Measurements from ENCODE around the gene CDCA7. TPM values are rescaled to one million over a fixed set of nuclear protein-coding genes. Genes with fewer than 3 reads are reported as not detected.
"Not testable (repeated sequence)": the region's sequence is repeated elsewhere in the genome, so short reads cannot be mapped to it uniquely, and the experiment has no call there.

CDCA7 gene
- total RNA-seq, 1 experiment from 2014 or later, result 19.7 TPM

DNA sequence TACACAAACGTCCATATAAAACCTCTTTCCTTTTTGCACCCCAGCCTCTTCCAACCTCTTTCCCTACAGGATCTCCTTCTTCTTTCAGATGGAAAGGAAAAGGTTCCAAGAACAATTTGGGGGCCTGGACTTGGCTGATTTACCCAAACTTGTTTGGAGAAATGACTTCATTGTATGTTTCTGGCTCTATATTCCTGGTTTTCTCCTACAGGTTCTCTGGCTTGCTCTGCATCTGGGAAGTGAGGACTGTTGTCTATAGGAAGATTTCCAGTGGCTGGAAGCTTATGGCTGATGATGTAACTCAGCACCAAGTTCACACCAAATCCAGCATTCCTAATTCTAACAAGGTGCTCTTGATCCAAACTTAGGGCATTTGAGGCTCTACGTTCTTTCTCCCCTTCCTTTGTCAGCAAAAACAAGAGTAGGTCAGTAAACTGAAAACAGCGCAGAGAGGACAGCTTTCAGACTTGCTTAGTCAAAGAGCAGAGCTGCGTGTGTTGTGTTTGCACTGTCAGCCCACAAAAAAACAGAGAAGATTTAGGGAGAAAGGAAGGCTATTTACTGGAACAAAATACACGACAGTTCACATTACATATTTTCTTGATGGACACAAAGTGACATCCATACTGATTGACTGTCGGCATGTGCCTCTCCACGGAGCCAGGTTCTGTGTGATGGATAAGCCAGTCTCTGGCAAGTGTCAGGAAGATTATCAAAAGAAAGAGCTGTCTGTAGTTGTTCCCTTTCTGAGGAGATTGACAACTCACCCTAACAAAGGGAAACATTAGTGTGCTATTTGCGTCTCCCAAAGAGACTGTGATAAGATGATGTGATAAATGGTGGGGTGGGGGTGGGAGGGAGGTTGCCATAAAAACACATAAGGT is 39.7 kb downstream of the CDCA7 start:
- DNase-seq (ENCODE audit: low read depth, low spot score), result no peak
- in situ Hi-C loops (cut with HindIII; ENCODE audit: low pct_unique_long_range_greater_than_20kb, low sequenced_read_pairs), result no loop called here

GRCh38 chr2:173395567-173396351 is 41.1 kb downstream of the CDCA7 start:
- in situ Hi-C loops (cut with HindIII; ENCODE audit: low pct_unique_long_range_greater_than_20kb, low sequenced_read_pairs), result no loop called here
- no peak for DNase-seq (ENCODE audit: low read depth, low spot score)

DNA sequence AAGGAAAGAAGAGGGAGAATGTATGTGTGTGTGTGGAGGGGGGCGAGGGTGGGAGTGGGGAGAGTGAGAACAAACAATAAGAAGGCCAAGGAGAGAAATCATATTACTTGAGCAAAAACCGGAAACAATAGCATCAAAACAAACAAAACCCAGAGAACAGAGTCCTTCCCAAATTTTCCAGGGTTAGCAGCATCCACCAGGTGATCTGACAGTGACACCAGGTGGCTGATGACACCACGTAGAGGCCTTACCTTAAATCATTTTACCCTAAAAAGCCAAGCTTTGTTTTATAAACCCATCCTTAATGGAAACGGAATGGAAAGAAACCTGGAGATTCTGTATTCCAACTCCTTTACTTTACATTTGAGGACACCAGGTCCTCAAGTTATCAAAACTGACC is 42.9 kb downstream of the CDCA7 start:
- in situ Hi-C loops (cut with HindIII; ENCODE audit: low pct_unique_long_range_greater_than_20kb, low sequenced_read_pairs), result no loop called here
- DNase-seq (ENCODE audit: low read depth, low spot score), result no peak

DNA sequence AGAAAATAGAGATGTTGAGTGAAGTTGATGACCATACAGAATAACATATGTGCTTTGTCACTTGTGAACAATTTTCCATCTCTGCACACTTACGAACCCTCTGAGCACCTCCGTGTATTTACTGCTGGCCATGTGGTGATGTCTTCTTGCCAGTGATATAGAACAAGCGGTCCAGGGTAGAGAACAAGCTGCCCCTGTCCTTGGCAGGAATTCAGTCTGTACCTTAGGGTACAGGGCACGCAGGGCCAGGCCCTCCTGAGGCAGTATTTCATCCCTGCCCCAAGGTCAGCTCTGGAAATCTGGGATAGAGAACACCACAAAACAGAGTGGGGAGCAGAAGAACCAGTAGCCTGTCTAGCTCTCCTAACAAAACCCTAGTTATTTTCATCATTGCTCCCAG is 44.6 kb downstream of the CDCA7 start:
- no peak for DNase-seq (ENCODE audit: low read depth, low spot score)
- in situ Hi-C loops (cut with HindIII; ENCODE audit: low pct_unique_long_range_greater_than_20kb, low sequenced_read_pairs), result no loop called here

GRCh38 chr2:173400760-173401159 is 46.1 kb downstream of the CDCA7 start:
- peak; percentile 68 for DNase-seq (ENCODE audit: low read depth, low spot score)
- in situ Hi-C loops (cut with HindIII; ENCODE audit: low pct_unique_long_range_greater_than_20kb, low sequenced_read_pairs), result no loop called here

GRCh38 chr2:173401716-173402326 is 47.1 kb downstream of the CDCA7 start:
- peak; percentile 13 for DNase-seq (ENCODE audit: low read depth, low spot score)
- in situ Hi-C loops (cut with HindIII; ENCODE audit: low pct_unique_long_range_greater_than_20kb, low sequenced_read_pairs), result no loop called here

DNA sequence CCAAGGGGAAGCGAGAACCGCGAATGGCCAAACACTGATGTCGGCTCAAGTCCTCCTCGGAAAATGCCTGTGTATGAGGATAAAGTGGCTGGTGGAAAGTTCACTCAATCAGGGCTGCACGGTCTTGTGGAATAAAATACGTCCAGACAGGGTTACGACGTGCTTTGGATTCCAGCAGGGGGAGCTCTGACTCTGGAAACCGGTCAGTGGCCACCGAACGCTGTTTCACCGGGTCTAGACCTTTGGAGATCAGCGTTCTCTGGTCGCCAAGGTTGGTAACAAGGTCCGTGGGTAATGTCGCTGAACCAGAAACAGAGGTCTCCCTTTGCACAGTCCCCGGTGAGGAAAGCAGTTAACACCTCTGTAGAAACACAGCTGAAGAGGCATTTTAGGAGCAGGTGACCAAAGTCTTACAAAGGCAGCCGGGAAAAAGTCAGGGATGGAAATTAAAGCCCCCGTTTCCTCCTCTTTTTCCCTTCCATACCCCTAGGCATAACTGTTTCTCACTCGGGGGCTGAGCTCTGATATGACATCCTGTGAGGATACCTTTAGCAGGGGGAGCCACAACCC is 47.8 kb downstream of the CDCA7 start:
- peak; percentile 86 for DNase-seq (ENCODE audit: low read depth, low spot score)
- in situ Hi-C loops (cut with HindIII; ENCODE audit: low pct_unique_long_range_greater_than_20kb, low sequenced_read_pairs), result no loop called here

- in situ Hi-C loops (cut with HindIII; ENCODE audit: low pct_unique_long_range_greater_than_20kb, low sequenced_read_pairs), result no loop called here
Observed at GRCh38 chr2:173404841-173405750, 50.4 kb downstream of the CDCA7 start.

DNA sequence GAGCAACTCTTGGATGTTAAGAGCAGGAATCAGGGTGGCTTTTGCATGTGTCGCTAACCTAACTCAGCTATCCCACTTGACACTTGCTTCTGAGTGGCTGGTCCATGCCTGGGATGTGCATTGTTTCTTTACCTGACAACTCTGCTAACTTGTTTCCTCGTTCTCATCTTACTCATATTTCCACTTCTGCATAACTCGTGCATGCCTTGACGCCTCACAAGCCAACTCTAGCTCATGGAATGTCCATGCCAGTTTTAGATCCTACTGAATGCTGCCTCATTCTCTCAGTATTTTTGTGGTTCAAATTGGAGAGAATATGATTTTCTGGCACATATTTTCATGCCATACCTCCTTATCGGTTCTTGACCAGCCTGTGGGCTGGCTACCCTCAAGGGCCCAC is 52.5 kb downstream of the CDCA7 start:
- no peak for DNase-seq (ENCODE audit: low read depth, low spot score)
- in situ Hi-C loops (cut with HindIII; ENCODE audit: low pct_unique_long_range_greater_than_20kb, low sequenced_read_pairs), result no loop called here

More at GRCh38 chr2:173404841-173405750, 50.4 kb downstream of the CDCA7 start:
- no peak for DNase-seq (ENCODE audit: low read depth, low spot score)

GRCh38 chr2:173407646-173408045 is 53.0 kb downstream of the CDCA7 start:
- in situ Hi-C loops (cut with HindIII; ENCODE audit: low pct_unique_long_range_greater_than_20kb, low sequenced_read_pairs), result no loop called here
- no peak for DNase-seq (ENCODE audit: low read depth, low spot score)

GRCh38 chr2:173410579-173410978 is 55.9 kb downstream of the CDCA7 start:
- no peak for DNase-seq (ENCODE audit: low read depth, low spot score)
- in situ Hi-C loops (cut with HindIII; ENCODE audit: low pct_unique_long_range_greater_than_20kb, low sequenced_read_pairs), result no loop called here

- in situ Hi-C loops (cut with HindIII; ENCODE audit: low pct_unique_long_range_greater_than_20kb, low sequenced_read_pairs), result no loop called here
- no peak for DNase-seq (ENCODE audit: low read depth, low spot score)
Observed at GRCh38 chr2:173412628-173413027, 58.0 kb downstream of the CDCA7 start.

- peak; percentile 43 for DNase-seq (ENCODE audit: low read depth, low spot score)
Observed at GRCh38 chr2:173414823-173415322, 60.2 kb downstream of the CDCA7 start.

DNA sequence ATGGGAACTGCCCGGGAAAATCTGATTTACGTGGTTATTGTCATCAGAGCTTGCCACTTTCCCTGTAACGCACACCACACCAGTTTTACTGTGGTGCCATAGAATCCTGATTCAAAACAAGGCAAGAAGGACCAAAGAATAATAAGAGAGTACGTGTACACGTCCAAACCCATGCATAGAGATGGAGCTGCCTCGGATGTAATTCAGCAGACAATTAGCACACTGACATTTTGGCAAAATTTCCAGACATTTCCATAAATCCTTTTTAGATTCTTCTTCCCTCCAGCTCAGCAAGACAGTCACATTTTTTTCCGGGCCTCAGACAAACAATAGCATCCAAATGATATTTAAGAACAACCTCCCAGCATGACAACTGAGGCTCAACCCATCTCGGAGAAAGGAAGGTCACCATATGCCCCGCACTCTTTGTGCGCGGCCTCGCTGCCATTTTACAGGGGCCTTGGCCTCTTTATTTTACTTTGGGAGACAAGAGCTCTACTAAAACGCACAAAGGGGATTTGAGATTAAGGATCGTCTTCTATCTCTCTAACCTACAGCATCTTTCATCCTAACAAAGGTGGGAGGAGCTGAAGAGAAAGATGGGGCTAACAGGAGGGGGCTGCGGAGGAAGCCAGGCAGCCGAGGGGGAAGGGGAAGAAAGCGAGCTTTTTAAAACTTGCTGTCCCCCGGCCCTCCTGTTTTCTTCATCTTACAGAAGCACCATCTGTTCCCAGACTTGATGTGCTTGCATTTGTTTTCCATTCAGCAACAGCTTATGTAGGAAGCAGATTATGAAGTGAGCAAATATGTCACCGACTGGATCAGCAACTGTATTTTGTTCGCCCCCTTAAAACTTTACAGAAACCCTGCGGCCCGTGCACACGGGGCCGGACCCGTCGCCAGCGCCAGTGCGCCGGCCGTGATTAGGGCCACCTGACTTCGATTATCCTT is 61.0 kb downstream of the CDCA7 start:
- in situ Hi-C loops (cut with HindIII; ENCODE audit: low pct_unique_long_range_greater_than_20kb, low sequenced_read_pairs), result no loop called here
- DNase-seq (ENCODE audit: low read depth, low spot score), result no peak

More at GRCh38 chr2:173414823-173415322, 60.2 kb downstream of the CDCA7 start:
- in situ Hi-C loops (cut with HindIII; ENCODE audit: low pct_unique_long_range_greater_than_20kb, low sequenced_read_pairs), result no loop called here

DNA sequence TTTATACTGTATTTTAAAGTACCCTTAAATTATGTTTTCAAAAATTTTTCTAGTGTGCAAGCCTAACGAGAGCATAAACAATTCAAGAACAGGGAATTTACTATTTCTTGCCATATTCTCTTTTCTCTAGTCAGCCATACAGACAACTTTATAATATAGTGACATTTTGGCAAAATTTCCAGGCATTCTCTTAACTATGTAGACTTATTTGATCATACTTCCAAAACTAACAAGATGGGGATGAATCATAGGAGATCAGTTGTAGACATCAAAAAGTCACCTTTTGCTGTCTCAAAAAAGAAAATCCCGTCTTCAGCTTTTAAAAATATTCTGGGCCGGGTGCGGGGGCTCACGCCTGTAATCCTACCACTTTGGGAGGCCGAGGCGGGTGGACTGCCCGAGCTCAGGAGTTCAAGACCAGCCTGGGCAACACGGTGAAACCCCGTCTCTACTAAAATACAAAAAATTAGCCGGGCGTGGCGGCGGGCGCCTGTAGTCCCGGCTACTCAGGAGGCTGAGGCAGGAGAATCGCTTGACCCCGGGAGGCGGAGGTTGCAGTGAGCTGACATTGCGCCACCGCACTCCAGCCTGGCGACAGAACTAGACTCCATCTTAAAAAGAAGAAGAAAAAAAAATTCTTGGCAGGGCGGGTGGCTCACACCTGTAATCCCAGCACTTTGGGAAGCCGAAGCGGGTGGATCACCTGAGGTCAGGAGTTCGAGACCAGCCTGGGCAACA is 61.9 kb downstream of the CDCA7 start:
- in situ Hi-C loops (cut with HindIII; ENCODE audit: low pct_unique_long_range_greater_than_20kb, low sequenced_read_pairs); DNase-seq (ENCODE audit: low read depth, low spot score): not testable (repeated sequence)

All from SK-MEL-5 (cell line).